SK-N-SH treated with all-trans-retinoic acid at 6 μM for 48 hours (cell line): Measurements from ENCODE around the gene SBF2.
"Not testable (repeated sequence)": the region's sequence is repeated elsewhere in the genome, so short reads cannot be mapped to it uniquely, and the experiment has no call there.

Source experiments
- ATAC-seq: fragments of 200-7000 bp; cut with Tn5 transposase; 3 replicates; pipeline ENCODE4 v1.9.1; 2020; ENCODE audit warnings: mild to moderate bottlenecking, moderate library complexity
- ARNTL ChIP-seq: fragments of 450-650 bp; formaldehyde crosslinking; IDR thresholded peaks from 2 replicates; pipeline ENCODE4 v1.5.0; 2020; ENCODE audit warnings: low read depth, mild to moderate bottlenecking, moderate library complexity, borderline replicate concordance
- BACH2 ChIP-seq: fragments of 250-450 bp; sonication (Bioruptor Pico); IDR thresholded peaks from 2 replicates; pipeline ENCODE4 v1.9.0; 2021; ENCODE audit warnings: mild to moderate bottlenecking, borderline replicate concordance
- CSDC2 ChIP-seq: fragments of 250-450 bp; sonication (Bioruptor Pico); IDR thresholded peaks from 2 replicates; pipeline ENCODE4 v1.5.0; 2020; ENCODE audit warnings: mild to moderate bottlenecking, moderate library complexity
- CSRNP3 ChIP-seq: fragments of 250-450 bp; sonication (Bioruptor Pico); IDR thresholded peaks from 2 replicates; pipeline ENCODE4 v1.5.1; 2021; ENCODE audit warnings: mild to moderate bottlenecking, moderate library complexity
- ESRRG ChIP-seq: fragments of 250-450 bp; sonication (Bioruptor Pico); IDR thresholded peaks from 2 replicates; pipeline ENCODE4 v1.6.1; 2021; ENCODE audit warnings: mild to moderate bottlenecking
- GLIS3 ChIP-seq: fragments of 250-450 bp; sonication (Bioruptor Pico); IDR thresholded peaks from 2 replicates; pipeline ENCODE4 v1.5.0; 2020; ENCODE audit warnings: mild to moderate bottlenecking, moderate library complexity
- ISL1 ChIP-seq: fragments of 250-450 bp; sonication (Bioruptor Pico); IDR thresholded peaks from 2 replicates; pipeline ENCODE4 v2.1.2; 2022; ENCODE audit warnings: mild to moderate bottlenecking, moderate library complexity
- RARB ChIP-seq: fragments of 250-450 bp; sonication (Bioruptor Pico); IDR thresholded peaks from 2 replicates; pipeline ENCODE4 v1.8.0; 2021; ENCODE audit warnings: mild to moderate bottlenecking, moderate library complexity
- SNAI2 ChIP-seq: fragments of 250-450 bp; sonication (Bioruptor Pico); IDR thresholded peaks from 2 replicates; pipeline ENCODE4 v1.5.0; 2020; ENCODE audit warnings: mild to moderate bottlenecking, moderate library complexity
- TCF4 ChIP-seq: fragments of 250-450 bp; sonication (Bioruptor Pico); IDR thresholded peaks from 2 replicates; pipeline ENCODE4 v1.8.0; 2021; ENCODE audit warnings: mild to moderate bottlenecking, moderate library complexity, borderline replicate concordance
- TOX ChIP-seq: fragments of 250-450 bp; sonication (Bioruptor Pico); IDR thresholded peaks from 2 replicates; pipeline ENCODE4 v1.8.0; 2021; ENCODE audit warnings: mild to moderate bottlenecking, moderate library complexity, borderline replicate concordance
- ZFP3 ChIP-seq: fragments of 250-450 bp; sonication (Bioruptor Pico); IDR thresholded peaks from 2 replicates; pipeline ENCODE4 v1.5.0; 2020; ENCODE audit warnings: mild to moderate bottlenecking, moderate library complexity
- ZFP30 ChIP-seq: fragments of 450-650 bp; formaldehyde crosslinking; IDR thresholded peaks from 2 replicates; pipeline ENCODE4 v1.5.0; 2022; ENCODE audit warnings: mild to moderate bottlenecking, moderate library complexity
- ZNF565 ChIP-seq: fragments of 450-650 bp; formaldehyde crosslinking; conservative IDR thresholded peaks from 2 replicates; pipeline ENCODE4 v1.5.0; 2020; ENCODE audit warnings: low read depth, mild to moderate bottlenecking, moderate library complexity
- ZNF70 ChIP-seq: fragments of 450-650 bp; formaldehyde crosslinking; IDR thresholded peaks from 2 replicates; pipeline ENCODE4 v1.5.0; 2020; ENCODE audit warnings: mild to moderate bottlenecking, moderate library complexity
- ZNF8 ChIP-seq: fragments of 450-650 bp; formaldehyde crosslinking; IDR thresholded peaks from 2 replicates; pipeline ENCODE4 v1.5.0; 2020; ENCODE audit warnings: mild to moderate bottlenecking, moderate library complexity
- TF ChIP-seq, protein P1 (sequence below): fragments of 250-450 bp; sonication (Bioruptor Pico); IDR thresholded peaks from 2 replicates; pipeline ENCODE4 v1.8.0; 2020; ENCODE audit warnings: mild to moderate bottlenecking, moderate library complexity, borderline replicate concordance
- TF ChIP-seq, protein P2 (sequence below): fragments of 250-450 bp; sonication (Bioruptor Pico); IDR thresholded peaks from 2 replicates; pipeline ENCODE4 v1.8.0; 2021; ENCODE audit warnings: low read depth, mild to moderate bottlenecking, moderate library complexity, borderline replicate concordance
- TF ChIP-seq, protein P3 (sequence below): fragments of 250-450 bp; sonication (Bioruptor Pico); IDR thresholded peaks from 2 replicates; pipeline ENCODE4 v1.5.1; 2020; ENCODE audit warnings: low read depth, mild to moderate bottlenecking, moderate library complexity

SBF2 gene

GRCh38 chr11:10139656-10140055, 154.4 kb downstream of the SBF2 start:
- no peak for TF ChIP-seq ZFP30 (CRISPR knock-in tag)
- peak; percentile 46; the same call in 1 of the 2 replicates for TF ChIP-seq ISL1 (CRISPR knock-in tag)
- TF ChIP-seq, all 23 proteins: peak for 1
- peak; percentile 82 for ATAC-seq

DNA sequence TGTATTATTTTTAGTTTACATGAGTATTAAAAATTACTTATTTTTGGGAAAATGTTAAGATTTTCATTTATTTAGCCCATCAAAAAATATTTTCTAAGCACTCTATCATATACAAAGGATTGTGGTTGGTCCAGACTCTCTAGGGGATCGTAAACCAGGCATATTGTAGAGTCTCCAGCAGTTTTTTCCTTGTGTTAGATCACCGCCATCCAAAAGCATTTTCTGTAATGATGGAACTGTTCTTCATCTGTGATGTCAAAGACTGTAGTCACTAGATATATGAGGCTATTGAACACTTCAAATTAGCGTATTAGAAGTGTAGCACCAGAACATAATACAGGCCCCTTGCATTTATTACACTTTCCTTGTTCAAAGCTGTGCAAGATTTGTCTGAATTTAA, 154.9 kb downstream of the SBF2 start:
- ATAC-seq: no peak
- TF ChIP-seq ZNF8 (no peak), BACH2 (no peak), RARB (CRISPR knock-in tag) (no peak), CSDC2 (CRISPR knock-in tag) (no peak), ESRRG (CRISPR knock-in tag) (no peak), ZNF565 (CRISPR knock-in tag) (no peak), GLIS3 (CRISPR knock-in tag) (no peak)
- TF ChIP-seq, protein P1, sequence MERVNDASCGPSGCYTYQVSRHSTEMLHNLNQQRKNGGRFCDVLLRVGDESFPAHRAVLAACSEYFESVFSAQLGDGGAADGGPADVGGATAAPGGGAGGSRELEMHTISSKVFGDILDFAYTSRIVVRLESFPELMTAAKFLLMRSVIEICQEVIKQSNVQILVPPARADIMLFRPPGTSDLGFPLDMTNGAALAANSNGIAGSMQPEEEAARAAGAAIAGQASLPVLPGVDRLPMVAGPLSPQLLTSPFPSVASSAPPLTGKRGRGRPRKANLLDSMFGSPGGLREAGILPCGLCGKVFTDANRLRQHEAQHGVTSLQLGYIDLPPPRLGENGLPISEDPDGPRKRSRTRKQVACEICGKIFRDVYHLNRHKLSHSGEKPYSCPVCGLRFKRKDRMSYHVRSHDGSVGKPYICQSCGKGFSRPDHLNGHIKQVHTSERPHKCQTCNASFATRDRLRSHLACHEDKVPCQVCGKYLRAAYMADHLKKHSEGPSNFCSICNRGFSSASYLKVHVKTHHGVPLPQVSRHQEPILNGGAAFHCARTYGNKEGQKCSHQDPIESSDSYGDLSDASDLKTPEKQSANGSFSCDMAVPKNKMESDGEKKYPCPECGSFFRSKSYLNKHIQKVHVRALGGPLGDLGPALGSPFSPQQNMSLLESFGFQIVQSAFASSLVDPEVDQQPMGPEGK (CRISPR knock-in tag): no peak

DNA sequence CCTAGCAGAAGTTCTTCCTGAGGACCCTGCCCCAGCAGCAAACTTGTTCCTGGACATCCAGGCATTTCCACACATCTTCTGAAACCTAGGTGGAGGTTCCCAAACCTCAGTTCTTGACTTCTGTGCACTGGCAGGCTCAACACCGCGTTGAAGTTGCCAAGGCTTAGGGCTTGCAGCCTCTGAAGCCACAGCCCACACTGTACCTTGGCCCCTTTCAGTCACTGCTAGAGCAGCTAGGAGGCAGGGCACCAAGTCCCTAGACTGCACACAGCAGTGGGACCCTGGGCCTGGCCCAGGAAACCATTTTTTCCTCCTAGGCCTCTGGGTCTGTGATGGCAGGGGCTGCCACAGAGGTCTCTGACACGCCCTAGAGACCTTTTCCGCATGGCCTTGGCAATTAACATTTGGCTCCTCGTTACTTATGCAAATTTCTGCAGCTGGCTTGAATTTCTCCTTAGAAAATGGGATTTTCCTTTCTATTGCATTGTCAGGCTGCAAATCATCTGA, 159.0 kb downstream of the SBF2 start:
- no peak for ATAC-seq
- TF ChIP-seq ZNF565 (CRISPR knock-in tag) (no peak), TOX (no peak), ZFP3 (CRISPR knock-in tag) (no peak), CSRNP3 (no peak), CSDC2 (CRISPR knock-in tag) (no peak), ZNF8 (no peak), ARNTL (no peak), SNAI2 (CRISPR knock-in tag) (no peak), BACH2 (no peak), GLIS3 (CRISPR knock-in tag) (no peak), RARB (CRISPR knock-in tag) (no peak)
- TF ChIP-seq, protein P2, sequence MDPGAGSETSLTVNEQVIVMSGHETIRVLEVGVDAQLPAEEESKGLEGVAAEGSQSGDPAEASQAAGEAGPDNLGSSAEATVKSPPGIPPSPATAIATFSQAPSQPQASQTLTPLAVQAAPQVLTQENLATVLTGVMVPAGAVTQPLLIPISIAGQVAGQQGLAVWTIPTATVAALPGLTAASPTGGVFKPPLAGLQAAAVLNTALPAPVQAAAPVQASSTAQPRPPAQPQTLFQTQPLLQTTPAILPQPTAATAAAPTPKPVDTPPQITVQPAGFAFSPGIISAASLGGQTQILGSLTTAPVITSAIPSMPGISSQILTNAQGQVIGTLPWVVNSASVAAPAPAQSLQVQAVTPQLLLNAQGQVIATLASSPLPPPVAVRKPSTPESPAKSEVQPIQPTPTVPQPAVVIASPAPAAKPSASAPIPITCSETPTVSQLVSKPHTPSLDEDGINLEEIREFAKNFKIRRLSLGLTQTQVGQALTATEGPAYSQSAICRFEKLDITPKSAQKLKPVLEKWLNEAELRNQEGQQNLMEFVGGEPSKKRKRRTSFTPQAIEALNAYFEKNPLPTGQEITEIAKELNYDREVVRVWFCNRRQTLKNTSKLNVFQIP (CRISPR knock-in tag): no peak
- TF ChIP-seq, protein P3, sequence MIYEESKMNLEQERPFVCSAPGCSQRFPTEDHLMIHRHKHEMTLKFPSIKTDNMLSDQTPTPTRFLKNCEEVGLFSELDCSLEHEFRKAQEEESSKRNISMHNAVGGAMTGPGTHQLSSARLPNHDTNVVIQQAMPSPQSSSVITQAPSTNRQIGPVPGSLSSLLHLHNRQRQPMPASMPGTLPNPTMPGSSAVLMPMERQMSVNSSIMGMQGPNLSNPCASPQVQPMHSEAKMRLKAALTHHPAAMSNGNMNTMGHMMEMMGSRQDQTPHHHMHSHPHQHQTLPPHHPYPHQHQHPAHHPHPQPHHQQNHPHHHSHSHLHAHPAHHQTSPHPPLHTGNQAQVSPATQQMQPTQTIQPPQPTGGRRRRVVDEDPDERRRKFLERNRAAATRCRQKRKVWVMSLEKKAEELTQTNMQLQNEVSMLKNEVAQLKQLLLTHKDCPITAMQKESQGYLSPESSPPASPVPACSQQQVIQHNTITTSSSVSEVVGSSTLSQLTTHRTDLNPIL (CRISPR knock-in tag): no peak

DNA sequence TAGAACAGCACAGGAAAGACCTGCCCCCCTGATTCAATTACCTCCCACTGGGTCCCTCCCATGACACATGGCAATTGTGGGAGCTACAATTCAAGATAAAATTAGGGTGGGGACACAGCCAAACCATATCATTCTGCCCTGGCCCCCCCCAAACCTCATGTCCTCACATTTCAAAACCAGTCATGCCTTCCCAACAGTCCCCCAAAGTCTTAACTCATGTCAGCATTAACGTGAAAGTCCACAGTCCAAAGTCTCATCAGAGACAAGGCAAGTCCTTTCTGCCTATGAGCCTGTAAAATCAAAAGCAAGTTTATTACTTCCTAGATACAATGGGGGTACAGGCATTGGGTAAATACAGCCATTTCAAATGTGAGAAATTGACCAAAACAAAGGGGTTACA, 159.8 kb downstream of the SBF2 start:
- not testable (repeated sequence) for ATAC-seq

DNA sequence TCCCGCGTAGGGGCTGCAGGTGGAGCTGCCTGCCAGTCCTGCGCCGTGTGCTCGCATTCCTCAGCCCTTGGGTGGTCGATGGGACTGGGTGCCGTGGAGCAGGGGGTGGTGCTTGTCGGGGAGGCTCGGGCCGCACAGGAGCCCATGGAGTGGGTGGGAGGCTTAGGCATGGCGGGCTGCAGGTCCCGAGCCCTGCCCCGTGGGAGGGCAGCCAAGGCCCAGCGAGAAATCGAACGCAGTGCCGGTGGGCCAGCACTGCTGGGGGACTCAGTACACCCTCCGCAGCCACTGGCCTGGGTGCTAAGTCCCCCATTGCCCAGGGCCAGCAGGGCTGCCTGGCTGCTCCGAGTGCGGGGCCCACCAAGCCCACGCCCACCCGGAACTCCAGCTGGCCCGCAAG, 160.8 kb downstream of the SBF2 start:
- ATAC-seq: not testable (repeated sequence)

- TF ChIP-seq CSDC2 (CRISPR knock-in tag) (no peak), TCF4 (CRISPR knock-in tag) (no peak), ZFP30 (CRISPR knock-in tag) (no peak), ZNF70 (no peak), ARNTL (no peak), TOX (no peak)
- TF ChIP-seq, protein P2 (CRISPR knock-in tag): no peak
- TF ChIP-seq, protein P1 (CRISPR knock-in tag): no peak
- no peak for ATAC-seq
Observed at GRCh38 chr11:10130875-10131274, 163.1 kb downstream of the SBF2 start.

DNA sequence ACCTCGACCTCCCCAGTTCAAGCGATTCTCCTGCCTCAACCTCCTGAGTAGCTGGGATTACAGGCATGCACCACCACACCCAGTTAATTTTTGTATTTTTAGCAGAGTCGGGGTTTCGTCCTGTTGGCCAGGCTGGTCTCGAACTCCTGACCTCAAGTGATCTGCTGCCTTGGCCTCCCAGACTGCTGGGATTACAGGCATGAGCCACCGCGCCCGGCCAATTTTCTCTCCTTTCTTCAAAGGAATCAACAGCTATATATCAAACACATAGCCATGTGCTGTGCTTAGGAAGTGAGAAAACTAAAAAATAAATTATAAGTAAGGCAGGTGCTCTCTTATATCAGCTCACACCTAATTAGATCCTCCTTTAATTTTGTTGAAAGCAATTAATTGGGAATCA, 164.8 kb downstream of the SBF2 start:
- not testable (repeated sequence) for ATAC-seq
